NCI-H226 (cell line): ENCODE data around the gene ZSWIM6.

Experiments used
- DNase-seq: peaks from one replicate; pipeline ENCODE4 v3.0.0-alpha.2; 2015

The ZSWIM6 gene

DNA sequence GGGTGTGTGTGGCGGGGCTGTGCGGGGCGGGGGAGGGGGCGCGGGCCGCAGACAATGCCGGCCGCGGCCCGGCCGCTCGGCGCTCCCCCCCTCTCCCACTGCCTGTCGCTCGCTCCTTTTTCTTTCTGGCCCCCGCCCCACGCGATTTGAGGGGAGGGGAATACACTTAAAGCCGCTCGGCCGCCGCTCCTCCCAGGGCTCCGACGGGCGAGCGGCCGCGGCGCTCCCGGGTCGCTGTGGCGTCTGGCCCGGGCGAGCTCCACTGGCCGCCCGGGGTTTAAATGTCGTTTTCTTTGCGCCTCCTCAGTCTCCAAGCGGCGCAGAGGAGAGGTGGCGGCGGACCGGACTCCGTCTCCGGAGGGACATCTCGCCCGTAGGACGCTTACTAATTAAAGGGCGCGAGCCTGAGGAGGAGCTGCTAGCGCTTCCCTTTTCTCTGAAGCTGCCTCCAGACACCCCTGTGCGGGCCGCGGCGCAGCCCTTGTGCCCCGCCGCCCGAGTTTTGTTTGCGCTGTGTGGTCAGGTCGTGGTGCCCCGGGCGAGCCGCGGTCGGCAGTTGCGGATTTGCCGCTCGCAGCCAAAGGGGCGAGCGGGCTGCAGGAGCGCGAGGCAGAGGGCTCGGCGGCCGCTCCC lies 1.4 kb downstream of the ZSWIM6 start:
- DNase-seq: no peak

DNA sequence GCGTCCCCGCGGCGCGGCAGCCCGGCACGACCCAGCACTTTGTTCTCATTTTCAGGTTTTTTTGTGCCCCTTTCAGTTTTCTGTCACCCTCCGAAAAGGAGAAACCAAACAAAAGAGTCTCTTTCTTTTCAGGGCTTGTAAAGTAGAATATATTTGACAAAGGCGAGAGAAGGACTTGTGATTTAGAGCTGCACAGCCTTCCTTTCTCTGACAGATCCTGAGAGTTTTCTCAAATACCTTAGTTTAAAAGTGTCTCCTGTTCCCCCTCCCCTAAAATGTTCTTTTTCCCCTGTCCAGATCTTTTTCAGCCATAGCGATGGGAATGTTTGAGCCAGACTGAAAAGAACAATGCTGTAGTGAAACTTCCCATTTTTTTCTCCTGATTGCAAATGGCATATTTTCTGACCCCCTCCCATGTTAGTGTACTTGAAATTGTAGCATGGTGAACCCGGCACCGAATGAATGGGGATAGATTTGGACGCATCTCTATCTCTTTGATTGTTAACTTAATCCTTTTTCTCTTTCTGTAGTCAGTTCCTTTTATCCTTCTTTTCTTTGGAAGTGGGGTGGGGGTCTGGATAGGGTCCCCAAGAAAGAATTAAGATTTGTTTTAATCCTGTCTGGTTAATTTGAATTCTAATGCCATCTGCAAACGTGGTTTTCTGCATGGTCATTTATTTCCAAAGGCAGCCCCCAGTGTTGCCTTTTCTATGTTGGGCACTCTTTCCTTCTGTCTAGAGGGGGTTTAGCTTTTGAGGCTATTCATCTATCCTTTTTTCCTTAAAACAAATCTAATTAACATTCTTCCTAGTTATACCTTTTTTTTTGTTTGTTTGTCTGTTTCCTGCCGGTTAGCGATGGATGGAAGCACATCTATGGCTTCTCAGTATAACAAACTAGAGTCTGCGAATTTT lies 2.2 kb downstream of the ZSWIM6 start:
- no peak for DNase-seq

DNA sequence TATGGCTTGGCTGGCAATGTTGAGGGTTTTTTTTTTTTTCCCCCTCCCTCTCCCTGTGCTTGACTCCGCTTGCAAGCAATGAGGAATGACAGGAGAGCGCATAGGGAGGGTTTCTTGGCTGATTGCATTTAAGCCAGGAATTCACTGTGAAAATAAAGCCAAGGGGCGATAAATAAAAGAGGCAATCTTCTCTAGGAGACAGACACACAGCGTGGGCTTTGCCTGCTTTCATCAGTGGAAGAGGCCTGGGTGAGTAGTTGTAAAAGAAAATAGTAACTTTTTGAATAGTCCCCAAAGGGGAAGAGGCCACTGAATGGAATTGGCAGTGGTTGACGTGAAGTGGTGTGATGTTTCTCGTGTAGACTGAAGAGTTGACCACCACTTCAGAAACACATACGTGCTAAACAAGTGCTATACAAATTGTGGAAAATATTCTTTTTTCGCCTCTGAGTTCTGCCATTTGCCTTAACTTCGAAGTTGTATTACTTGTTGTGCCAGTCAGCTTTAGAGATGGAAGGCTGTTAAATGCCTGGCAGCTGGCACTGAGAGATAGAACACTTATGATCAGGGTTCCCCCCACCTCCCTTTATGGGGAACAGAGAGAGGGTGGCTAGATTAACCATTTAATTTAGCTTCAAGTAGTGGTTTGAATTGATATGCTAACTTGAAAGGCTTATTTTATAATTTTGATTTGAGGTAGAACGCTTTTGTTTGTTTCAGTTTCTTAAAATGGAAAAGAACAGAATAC lies 3.0 kb downstream of the ZSWIM6 start:
- peak; percentile 67 for DNase-seq

DNA sequence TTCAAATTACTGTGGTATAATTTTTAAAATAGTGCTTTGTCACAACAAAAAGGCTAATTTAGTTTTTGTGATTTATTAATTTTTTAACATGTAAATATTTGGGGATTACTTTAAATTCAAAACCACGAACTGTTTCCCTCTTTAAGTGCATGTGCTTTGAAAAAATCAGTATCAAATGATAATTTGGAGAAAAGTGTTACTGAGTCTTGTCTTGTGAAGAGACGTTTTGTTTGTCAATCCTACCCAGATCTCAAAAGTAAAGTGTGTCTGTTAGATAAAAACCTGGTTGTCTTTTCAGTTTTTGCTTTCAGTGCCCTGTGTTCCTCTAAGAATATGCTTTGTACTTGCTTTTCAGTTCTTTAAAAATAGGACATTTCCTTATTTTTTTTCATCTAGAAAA lies 7.7 kb downstream of the ZSWIM6 start:
- no peak for DNase-seq

DNA sequence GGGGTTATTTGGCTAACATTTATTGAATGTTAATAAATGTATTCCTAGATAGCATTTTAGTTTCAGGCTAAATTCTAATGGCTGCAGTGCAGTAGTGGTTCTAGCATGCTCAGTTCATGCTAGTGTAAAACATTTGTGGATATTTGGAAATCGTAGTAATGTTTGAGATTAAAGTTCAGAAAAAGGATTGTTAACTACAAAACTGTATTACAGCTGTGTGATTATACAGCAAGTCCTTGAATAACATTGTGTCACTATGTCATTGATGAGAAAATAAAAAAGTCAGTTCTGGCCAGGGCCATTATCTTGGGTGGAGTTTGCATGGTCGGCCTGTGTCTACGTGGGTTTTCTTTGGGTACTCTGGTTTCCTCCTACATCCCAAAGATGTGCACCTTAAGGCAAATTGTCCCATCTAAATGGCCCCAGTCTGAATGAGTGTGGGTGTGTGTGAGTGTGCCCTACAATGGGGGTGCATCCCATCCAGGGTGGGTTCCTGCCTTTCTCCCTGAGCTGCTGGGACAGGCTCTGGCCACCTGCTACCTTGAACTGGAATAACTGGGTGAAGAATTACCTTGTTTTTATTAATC lies 8.8 kb downstream of the ZSWIM6 start:
- DNase-seq: no peak

DNA sequence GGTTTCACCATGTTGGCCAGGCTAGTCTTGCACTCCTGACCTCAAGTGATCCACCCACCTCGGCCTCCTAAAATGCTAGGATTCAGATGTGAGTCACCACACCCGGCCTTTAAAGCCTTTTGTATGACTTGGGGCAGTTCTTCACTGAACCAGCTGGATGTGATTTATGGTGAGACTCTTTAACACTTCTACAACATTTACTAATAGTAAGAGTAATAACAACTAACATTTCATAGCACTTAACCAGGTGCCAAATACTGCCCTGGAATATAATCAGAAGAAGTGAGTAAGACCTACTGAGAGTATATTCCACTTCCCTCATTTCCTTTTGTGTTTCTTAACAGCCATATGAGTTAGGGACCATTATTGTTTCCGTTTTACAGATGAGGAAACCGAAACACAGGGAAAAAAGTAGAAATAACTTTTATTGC lies 10.0 kb downstream of the ZSWIM6 start:
- peak; percentile 74 for DNase-seq

DNA sequence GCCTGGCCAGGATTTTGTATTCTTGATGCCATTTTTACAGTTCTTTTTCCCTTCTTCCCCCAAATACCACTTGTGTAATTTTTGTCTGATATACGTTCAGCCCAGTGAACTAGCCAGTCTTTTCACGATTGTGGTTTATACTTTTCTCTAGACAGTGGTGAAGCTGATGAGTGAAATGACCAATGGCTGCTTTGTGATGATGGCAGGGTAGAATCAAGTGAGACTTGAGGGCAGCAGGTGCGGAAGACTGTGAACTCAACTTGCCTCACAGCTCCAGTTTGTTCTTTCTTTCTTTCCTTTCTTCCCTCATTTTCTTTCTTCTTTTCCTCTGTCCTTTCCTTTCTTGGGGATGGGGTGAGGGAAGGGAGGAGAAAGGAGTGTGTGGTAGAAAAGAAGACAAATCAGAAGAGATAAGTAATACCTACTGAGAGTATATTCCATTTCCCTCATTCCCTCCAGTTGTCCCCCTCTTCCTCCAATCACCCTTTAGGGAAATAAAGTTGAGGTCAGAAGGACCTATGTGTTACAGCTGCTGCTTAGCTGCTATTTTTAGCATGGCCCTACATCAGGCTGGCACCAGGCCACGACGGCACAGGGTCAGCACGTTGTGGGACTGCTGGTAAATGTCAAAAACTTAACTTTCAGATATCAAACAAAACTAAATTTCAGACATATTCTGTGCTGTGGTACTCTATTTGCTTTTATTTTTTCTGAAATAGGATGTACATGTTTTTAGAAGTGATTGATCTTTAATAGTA lies 12.3 kb downstream of the ZSWIM6 start:
- DNase-seq: no peak

DNA sequence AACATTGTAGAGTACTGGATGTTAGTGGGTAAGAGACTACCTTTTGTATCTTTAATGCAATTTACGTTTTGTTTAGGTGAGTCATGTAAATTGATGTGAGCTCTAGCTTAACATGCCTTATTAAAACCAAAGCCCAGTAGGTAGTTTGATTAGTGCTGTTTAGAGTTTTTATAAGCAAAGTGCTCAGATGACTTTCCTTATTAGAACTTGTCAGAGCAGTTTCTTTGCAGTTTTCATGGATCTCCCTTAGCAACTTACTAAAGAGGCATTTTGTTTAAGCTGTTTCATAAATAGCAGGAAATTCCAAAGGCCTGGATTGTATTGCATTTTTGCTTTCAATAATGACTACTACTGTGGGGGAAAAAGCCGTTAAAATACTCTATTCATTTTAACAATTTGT lies 14.5 kb downstream of the ZSWIM6 start:
- DNase-seq: no peak

DNA sequence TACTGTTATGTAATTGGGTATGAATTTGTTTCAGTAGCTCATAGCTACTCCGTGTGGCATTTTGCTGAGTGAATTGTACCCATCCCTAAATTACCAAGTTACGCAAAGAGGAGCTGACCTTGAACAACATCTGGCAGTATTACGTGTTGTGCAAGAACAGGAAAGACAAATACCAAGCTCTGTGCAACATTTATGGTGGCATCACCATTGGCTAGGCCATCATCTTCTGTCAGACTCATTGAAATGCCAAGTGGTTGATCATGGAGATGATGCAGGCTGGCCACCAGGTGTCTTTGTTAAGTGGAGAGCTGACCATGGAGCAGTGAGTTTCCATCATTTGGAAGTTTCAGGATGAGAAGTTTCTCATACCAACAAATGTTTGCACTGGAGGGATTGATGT lies 15.0 kb downstream of the ZSWIM6 start:
- DNase-seq: no peak

DNA sequence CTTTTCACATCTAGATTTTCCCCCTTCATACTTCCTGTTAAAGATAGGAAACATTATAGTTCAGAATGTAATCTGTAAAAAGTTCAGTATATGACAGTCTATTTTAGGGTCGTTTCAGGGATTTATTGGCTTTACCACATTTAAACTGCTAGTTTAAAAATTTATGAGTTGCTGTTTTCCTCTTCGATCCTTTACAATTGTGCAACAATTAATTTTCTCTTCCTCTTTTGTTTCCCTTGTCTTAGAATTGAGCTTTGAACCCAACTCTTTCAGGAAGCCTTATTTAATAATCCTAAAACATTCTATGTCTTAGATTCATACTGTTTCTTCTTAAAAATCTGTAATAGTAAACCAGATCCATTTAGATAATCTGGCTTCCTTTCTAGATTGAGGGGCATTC lies 16.4 kb downstream of the ZSWIM6 start:
- no peak for DNase-seq

DNA sequence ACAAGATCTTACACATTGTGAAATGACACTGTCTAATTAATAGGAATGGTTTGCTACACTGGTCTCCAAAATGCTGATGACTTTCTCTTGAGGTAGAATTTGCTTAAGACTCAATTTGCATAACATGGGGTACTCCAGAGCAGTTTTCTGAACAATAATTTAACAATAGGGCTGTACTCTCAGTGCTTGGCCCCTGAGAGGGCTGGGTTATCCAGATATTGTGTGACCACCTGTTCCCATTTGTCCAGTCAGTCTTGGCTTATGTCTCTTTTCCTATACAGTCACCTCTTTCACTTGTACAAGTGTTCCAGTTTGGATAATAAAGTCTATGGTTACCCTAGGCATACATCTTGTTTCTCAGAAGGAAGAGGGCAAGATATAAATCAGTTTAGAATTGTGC lies 17.9 kb downstream of the ZSWIM6 start:
- no peak for DNase-seq

DNA sequence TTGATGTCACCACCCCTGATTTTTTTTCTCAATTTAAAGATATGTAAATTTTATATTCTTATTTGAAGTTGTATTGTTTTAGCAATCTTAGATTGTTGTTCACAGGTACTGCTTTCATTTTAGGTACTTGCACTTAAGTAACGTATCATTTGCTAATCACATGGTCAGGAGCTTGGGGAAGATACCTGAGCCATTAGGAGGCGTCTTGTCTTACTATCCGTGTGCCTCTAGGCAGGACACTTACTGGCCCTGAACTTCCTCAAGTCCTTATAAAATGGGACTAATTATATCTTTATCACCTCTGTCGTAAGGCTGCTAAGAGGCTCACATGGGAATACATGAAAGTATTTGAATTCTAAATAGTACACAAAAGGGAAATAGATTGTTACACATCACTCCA lies 18.5 kb downstream of the ZSWIM6 start:
- DNase-seq: no peak

DNA sequence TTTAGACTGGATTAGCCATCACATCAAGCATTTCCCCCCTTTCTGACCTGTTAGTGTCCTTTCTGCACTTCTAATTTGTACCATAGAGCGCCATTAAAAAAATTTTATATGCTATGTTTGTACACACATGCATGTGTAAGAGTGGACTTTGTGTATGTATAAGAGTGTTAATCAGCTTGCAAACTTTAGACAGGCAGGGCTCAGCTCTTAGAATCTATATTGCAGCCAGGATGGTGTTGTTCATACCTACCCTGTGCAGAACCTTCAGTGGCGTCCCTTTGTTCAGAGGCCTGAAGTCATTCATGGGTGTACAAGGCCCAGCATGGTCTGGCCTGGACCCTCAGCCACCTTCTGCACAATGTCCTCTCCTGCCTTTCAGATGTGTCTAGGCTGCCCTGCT lies 19.7 kb downstream of the ZSWIM6 start:
- DNase-seq: no peak

DNA sequence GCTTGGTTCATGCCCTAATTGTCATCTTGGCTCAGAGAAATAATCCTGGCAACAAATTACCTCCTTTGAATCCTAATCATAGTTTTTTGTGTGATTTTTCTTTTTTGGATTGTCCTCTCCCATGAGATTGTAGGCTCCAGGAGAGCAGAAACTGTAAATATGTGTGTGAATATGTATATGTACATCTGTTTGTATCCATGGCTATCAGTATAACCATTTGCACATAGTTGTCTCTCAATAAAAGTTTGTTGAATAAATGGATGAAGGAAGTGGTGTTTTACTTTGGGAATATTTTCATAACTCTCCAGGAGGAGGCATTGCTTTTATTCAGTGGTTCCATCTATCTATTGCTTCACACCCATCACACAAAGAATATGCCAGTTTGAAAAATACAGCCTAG lies 20.1 kb downstream of the ZSWIM6 start:
- no peak for DNase-seq

DNA sequence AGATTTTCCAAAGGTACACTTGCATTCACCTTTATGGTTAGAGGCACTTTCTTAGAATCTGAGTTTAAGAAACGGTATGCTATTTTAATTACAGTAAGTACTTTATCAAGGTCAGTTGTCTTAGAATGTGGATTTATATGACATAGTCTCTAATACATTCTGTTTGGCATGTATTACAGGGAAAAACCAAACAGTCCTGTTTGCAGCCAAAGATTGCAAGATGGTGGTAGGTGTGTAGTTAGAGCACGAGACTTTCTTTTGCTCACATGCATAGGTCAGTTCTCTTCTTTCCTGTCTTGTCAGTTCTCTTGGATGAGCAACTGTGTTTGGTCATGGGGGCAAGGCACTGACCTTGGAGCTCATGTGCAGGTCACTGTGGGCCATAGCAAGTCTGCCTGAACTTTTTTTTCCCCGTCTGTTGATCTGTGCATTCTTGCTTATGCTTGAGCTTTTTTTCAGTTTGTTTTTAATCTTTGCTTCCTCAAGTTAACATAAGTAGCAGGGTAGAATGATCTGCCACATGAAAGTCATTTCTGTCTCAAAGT lies 20.6 kb downstream of the ZSWIM6 start:
- DNase-seq: no peak

DNA sequence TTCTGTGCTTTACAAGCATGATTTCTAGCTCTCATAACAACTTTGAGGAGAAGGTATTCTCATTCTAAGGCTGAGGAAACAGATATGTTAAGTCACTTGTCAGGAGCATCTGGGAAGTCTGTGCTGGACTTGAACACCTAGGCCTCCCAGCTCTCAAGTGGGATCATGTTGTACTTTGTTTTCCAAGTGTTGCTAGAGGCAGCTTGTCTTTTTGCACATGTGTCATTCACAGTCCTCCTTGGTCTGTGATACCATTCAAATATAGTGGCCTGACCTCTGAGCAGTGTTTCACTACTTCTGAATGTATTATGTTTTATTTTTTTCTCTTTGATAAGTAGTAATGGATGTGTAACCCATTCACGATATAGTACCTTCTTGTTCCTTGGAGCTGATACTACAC lies 21.2 kb downstream of the ZSWIM6 start:
- no peak for DNase-seq

DNA sequence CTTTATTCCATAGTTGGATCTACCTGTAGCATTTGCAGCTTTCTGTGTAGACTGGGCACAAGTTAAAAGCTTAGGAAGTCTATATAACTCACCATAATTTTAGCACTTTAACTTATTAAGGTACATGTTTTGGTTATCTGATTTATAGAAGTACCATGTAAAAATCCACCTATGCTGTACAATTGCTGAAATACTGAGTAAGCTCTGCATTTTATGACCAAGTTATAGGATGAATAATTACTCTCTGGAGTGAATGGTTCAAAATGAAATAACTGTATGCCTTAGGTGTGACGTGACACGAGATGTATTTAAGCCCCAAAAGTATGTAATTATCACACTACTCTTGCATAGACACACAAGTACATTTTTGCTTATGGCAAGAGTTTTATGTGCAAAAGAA lies 22.1 kb downstream of the ZSWIM6 start:
- no peak for DNase-seq

DNA sequence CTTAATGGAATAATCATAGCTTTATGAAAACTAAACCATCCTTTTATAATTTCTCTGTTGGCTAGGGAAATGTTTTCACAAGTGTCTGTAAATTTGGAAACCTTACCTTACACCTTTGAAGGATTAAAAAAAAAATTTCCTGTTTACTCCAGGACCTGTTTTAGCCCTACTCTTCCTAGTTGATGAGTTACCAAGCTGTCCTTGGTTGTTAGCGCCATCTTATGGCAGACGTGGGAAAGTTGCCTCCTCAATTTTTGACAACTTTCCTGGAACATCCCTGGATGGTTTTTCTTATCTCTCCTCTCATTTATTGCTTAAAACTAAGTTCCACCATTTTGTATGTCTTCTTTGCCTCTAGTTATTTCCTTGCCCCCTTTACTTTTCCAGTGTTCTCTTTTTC lies 25.7 kb downstream of the ZSWIM6 start:
- no peak for DNase-seq

DNA sequence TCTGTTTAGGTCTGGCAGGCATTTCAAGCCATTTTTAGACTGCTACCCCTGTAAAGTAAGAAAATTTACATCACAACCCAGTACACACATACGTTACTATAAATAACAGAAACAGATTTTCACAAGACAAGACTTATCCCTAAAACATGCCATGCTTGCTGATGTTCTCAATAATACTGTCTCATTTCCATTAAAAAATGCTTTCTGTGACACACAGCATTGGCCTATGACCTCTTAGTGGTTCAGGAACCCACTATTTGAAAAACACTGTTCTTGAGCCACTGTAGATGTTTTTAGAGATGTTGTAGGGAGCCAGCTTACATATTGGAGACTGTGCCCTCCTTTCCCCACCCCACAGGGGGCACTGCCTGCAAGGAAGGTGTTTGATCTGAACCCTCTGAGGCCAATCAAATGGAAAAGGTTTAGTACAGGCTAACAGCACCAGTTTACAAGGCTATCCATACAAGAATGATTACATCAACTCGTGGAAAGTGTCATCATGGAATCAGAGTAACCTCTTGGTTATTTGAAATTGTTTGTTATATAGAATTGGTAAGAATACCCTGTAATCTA lies 30.8 kb downstream of the ZSWIM6 start:
- DNase-seq: no peak

DNA sequence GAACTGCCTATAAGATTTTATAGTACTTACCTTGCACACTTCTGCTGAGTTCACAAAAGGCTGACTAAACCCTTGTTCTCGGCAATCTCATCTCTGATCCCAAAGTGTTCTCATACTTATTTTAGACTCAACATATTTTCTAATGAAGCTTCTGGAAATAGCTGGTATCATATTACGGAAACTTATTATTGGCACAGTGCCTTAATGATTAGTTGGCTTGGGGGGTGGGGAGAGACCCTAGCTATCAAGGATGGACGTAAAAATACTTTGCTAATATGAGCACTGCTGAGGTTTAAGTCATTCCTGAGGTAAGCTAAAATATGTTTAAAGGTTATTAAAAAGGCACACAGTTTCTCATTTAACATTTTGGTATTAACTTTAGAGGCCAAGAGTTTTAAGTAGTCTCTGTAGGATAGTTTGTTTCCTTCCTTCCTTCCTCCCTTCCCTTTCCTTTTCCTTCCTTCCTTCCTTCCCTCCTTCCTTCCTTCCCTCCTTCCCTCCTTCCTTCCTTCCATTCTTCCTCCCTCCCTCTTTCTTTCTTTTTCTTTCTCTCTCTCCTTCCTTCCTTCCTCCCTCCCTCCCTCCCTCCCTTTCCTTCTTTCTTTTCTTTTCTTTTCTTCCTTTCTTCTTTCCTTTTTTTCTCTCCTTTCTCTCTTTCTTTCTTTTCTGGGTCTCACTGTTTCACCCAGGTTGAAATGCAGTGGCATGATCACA lies 31.5 kb downstream of the ZSWIM6 start:
- DNase-seq: no peak

DNA sequence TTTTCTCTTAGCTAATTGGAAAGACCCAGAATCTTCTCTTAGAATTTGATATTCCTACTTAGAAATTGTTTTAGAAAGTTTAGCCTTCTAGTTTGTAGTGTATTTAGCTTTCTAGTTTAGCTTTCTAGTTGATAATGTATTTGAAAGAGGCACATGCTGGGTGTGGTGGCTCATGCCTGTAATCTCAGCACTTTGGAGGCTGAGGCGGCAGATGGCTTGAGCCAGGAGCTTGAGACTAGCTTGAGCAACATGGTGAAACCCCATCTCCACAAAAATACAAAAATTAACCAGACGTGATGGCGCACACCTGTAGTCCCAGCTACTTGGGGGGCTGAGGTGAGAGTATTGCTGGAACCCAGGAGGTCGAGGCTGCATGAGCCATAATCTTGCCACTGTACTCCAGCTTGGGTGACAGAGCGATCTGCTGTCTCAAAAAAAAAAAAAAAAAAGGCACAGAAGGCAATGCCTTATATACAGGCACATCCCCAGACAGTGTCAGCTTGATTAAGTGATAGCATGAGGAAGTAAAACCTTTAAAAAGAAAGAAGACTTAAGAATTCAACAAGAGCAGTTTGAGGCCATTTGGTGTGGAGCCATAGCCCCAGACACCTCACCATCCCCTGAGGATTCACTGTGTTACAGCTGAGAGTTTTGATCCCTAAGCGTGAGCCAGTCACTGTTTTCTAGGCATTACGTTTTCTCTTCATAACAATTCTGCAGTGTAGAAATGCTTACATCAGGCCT lies 34.6 kb downstream of the ZSWIM6 start:
- no peak for DNase-seq
